Right ventricle myocardium inferior (tissue), 1 donor: ENCODE data around the gene FGFRL1. TPM values are rescaled to one million over a fixed set of nuclear protein-coding genes. Genes with fewer than 3 reads are reported as not detected.
"Not testable (repeated sequence)": the region's sequence is repeated elsewhere in the genome, so short reads cannot be mapped to it uniquely, and the experiment has no call there.

ENCODE experiments used
- ATAC-seq: fragments of 200-7000 bp; cut with Tn5 transposase; one replicate; pipeline ENCODE4 v1.9.1; 2020; ENCODE audit warnings: mild to moderate bottlenecking, moderate library complexity
- DNase-seq: peaks from one replicate; pipeline ENCODE4 v3.0.0; 2021; ENCODE audit errors: missing footprints
- intact Hi-C: fragments of 100-400 bp; cut with DNase I; formaldehyde crosslinking; loops from one replicate; pipeline ENCODE4 v1.11.0; 2022
- total RNA-seq: library from RNA; stranded (reverse); fragmentation: NEBNext Ultra II Directional; extraction: Animal tissue kit (Norgen Biotek cat#: 25700); gene quantifications from one replicate; pipeline ENCODE4 v1.2.1, GENCODE V29; 2021
- donor health status: DM: no; HTN: yes; CAD: no; lungs with severe emphysema.

FGFRL1 gene
- total RNA-seq, 1 donor from 2014 or later: 21.0 TPM

DNA sequence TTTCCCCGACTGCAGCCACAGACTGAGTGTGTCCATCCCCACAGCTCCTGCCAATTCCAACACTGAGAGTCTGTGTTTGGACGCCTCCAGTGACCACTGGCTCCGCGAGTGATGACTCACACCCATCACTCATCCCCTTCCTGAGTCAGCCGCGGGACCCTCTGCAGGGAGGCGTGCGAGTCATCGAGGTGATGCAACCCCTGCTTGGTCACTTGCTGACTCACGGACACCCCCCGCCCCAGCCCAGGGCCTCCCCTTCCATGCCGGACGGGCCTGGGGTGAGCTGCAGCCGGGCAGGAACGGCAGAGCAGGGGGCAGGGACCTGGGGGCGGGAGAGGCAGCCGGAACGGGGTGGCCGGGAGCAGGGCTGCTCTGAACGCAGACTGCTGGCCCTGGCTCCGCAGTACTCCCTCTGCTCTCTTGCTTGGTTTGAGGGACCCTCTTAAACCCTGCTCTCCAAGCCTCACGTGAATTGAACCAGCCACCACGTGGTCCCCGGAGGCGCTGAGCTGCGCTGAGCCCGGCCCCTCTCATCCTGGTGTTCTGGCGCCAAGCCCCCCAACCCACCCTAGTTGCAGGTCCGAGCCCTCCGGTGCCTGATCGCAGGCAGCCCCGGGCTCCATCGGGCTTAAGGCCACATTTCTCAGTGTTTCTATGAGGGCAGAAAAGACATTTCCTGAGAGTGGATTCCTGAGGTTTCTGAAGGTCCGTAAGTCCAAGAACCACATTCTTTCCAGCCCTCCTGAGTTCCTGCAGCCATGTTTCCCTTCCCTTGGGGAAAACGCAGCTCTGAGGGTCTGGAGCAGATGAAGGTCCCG, 32.4 kb downstream of the FGFRL1 start:
- DNase-seq (peak; percentile 93), ATAC-seq (peak; percentile 91)
- intact Hi-C loops: no loop called here

DNA sequence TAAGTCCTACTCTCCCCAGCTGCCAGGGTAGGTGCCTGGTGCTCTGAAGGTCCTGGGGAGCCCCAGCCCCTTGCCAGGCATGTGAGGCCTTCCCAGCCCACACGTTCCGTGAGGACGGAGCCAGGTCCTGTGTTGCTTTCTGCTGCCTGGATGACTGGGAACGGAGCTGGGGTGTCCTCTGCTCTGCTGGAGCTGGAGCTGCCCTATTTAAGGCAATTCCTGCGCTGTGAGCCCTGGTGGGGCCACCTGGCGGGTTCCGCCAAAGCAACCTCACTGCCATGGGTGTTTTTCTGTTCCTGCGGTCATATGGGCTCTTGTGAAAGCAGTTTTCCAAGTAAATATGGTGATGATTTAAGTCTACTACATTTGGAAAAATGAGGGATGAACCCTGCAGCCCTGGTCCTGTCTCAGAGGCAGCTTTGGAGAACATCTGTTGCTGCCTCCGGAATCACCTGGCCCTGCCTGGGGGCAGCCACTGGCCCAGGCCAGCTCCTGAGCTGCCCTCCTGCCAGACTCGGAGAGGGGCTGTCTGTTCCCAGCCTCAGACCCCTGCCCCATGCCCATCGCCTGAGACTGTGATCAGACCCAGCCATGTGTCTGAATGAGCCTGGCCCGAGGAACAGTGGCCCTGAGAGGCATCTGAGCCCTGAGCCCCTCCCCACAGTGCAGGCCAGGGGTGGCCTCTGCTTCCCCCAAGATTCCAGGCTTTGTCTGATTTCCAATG, 33.2 kb downstream of the FGFRL1 start:
- intact Hi-C loops: no loop called here
- DNase-seq: peak; percentile 65
- no peak for ATAC-seq

DNA sequence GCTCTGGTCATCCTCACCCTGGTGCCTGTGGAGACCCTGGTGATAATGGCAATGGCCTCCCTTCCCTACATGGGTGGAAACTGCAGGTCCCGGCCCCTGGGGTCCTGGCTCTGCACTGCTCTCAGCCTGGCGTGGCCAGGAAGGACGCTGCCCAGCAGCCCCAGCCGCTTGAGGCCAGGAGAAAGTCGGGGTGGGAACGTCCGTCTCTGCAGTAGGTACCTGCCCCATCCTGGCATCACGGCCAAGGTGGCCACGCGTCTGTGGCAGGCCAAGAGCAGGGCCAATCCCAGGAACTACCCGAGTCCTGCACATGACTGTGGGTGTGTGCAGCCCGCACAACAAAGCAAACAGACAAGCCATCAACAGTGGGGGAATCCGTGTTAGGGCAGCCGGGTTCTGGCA, 33.8 kb downstream of the FGFRL1 start:
- ATAC-seq: no peak
- intact Hi-C loops: no loop called here
- peak; percentile 45 for DNase-seq

DNA sequence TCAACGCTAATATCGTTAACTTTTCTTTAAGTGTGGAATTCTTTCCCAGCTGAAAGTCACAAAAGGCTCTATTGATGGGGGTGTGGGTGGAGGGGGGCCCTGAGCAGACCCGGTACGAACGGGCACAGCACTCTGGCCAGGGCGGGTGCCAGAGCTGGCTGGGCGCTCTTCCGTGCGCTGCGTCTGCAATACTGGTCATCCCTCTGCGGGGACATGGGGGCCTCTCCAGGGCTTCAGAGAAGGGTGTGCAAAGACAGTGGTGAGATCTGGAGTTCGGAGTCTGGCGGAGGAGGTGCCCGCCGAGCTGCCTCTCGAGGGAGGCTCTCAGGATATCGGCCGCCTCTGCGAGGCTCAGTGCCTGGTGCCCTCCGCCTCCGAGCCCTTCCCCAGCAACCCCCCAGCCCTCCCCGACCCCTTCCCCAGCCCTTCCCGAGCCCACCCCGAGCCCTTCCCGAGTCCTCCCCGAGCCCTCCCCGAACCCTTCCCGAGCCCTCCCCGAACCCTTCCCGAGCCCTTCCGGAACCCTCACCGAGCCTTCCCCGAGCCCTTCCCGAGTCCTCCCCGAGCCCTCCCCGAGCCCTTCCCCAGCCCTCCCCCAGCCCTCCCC, 34.3 kb downstream of the FGFRL1 start:
- intact Hi-C loops: no loop called here
- no peak for ATAC-seq
- DNase-seq: peak; percentile 45

DNA sequence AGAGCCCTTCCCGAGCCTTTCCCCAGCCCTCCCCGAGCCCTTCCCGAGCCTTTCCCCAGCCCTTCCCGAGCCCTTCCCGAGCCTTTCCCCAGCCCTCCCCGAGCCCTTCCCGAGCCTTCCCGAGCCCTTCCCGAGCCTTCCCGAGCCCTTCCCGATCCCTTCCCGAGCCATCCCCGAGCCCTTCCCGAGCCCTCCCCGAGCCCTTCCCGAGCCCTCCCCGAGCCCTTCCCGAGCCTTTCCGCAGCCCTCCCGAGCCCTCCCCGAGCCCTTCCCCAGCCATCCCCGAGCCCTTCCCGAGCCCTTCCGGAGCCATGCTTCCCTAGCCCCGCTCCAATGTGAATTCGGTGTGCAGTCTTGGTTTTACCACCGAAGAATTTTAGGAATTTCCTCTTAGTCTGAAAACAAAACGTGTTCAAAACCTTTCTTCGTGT, 35.2 kb downstream of the FGFRL1 start:
- peak; percentile 65 for DNase-seq
- intact Hi-C loops, ATAC-seq: not testable (repeated sequence)

DNA sequence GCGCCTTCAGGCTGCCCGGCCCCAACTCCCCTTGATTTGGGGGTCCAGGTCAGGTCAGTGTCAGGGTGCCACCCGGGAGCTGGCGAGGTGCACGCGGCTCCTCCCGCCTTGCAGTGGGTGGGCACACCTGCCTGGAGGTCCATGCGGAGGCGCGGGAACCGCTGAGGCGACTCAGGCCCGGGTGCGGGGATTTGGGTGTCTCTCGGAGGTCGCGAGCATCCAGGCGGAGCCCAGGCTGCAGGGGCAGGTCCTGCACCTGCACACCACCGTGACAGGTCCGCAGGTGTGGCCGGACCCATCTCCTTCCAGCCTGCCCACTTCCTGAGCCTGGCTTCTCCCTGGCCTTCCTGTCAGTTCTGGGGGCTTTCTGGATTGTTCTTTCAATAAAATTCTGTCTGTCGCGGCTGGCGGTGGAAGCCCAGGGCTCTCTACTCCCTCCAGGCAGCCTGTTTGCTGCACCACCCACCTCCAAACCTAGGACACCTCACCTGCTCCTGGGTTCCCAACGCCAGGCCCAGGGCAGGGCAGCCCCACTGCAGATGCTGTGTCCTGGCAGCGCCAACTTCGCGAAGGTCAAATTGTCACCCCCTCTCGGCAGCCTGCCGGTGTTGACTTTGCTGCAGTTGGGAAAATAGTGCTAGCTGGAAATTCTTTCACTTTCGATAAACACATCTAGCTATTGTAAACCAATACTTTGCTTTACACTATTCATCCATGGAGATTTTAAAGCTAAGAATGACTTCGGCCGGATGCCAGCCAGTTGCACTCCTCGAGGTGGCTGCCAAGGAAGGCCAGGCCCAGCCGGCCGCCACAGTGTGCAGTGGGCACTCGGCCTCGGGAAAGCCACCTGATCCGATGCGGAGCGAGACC, 35.9 kb downstream of the FGFRL1 start:
- DNase-seq (peak; percentile 60), ATAC-seq (no peak)
- intact Hi-C loops: no loop called here

DNA sequence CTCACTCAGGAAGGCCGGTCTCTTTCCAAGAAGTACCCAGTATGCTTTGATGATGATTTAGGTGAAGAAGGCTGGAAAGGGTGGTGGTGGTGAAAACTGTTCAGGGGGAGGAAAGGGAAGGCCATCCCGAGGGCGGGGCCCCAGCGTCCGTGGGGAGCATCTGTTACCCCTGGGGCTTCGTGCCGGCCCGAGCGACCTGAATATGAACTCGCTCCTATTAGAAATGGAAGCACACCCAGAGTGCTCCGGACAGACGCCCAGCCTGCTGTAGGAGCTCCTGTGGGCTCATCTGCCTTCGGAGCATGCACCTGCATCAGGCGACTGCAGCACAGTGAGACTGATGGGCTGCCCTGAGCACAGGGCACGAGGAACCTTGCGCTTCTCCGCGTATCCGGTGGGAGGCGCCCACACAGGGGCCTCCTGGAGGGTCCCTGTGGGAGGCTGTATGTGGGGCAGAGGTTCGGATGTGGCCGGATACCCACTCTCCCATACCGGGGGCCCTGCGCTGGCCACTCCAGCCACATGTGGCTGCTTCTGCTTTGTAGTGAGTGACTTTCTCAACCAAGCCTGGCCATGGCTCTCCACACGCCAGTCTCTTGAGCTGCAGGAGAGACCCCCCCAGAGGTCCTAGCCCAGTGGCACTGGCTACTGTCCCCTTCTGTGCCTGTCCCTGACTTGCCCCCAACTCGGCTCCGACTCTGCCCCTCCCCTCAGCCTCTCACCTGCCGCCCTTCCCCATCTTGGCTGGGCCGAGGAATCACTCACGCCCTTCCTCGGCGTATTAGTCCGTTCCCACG, 36.7 kb downstream of the FGFRL1 start:
- ATAC-seq: no peak
- DNase-seq: peak; percentile 39
- intact Hi-C loops: no loop called here

DNA sequence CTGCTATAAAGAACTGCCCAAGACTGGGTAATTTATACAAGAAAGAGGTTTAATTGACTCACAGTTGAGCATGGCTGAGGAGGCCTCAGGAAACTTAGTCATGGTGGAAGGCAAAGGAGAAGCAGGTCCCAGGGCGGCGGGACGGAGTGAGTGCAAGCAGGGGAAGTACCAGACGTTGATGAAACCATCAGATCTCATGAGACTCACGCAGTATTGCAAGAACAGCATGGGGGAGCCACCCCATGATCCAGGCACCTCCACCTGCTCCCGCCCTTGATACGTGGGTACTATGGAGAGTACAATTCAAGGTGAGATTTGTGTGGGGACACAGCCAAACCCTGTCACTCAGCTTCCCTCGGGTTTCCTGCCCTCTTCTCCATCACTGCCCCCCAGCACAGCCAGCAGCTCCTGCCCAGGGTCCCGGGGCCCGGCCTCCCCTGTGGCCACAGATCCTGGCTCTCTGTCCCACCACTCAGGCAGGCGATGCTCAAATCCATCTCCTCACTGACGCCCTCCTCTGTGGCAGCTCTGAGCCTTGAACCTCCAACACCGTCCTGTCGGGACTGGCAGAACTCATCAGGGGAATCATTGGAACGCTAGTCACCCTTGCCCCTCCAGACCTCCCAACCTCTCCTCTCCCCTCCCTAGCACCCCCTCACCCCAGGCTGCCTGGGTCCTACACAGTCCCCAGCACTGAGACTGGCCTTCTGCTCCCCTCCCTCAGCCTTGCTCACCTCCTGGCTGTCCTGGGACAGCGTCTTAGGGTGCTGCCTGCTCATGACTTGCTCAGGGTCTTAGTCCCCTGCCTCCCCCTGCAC, 37.6 kb downstream of the FGFRL1 start:
- DNase-seq: peak; percentile 46
- intact Hi-C loops: no loop called here
- no peak for ATAC-seq

DNA sequence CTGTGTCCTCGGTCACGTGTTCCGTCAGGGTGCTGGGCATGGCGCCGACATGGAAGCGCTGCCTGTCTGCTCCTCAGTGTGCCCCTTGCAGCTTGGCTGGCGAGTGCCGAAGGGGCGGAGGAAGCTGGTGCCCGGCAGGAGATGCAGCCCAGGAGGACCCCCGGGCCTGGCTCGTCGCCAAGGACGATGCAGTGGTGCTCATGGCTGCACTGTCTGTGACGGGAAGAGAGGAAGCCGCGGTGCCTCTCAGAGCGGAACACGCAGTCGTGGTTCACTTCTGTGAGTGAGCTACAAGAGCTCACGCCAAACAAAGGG, 38.1 kb downstream of the FGFRL1 start:
- ATAC-seq (no peak), DNase-seq (peak; percentile 53)
- intact Hi-C loops: no loop called here

DNA sequence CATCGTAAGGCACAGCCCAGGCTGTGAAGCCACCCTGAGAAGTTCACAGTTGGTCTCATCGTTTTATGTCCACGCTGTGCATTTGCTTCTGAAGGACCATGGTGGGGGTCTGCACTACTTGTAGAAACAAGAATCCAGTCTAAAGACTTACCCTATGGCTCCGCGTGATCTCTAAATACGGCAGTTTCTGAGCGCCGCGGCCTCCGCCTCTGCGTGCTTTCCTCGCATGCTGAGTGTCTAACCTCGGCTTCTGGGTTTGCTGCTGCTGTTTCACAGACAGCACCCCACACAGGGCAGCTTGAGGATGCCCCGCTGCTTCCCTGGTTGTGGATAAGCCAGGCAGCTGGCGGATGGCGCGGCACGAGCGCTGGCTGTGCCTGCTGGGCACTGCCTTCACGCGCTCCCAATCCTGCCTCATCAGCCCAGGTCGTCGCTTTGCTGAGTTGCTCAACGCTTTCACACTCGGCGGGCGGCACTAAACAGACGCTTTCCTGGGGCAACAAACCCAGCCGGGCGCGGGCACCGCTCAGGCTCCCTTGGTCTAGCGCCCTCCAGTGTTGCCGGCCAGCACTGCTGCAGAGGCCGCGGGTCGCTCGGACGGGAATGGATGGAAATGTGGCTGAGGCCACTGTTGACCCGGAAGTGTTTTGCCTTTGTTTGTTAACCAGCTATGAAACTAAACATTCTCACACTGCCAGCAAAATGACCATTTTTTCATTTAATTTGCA, 39.2 kb downstream of the FGFRL1 start:
- DNase-seq (peak; percentile 56), ATAC-seq (no peak)
- intact Hi-C loops: no loop called here

DNA sequence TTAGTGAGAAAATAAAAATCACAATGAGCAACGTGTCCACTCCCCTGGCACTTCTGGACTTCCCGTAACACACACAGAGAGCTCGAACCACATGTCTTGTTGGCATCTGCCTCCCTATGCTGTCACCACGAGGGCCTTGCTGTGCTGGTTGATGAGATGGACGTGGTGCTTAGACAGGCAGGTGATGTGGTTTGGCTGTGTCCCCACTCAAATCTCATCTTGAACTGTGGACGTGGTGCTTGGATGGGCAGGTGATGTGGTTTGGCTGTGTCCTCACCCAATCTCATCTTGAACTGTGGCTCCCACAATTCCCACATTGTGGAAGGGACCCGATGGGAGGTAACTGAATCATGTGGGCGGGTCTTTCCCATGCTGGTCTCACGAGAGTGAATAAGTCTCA, 40.0 kb downstream of the FGFRL1 start:
- ATAC-seq: no peak
- intact Hi-C loops: no loop called here

DNA sequence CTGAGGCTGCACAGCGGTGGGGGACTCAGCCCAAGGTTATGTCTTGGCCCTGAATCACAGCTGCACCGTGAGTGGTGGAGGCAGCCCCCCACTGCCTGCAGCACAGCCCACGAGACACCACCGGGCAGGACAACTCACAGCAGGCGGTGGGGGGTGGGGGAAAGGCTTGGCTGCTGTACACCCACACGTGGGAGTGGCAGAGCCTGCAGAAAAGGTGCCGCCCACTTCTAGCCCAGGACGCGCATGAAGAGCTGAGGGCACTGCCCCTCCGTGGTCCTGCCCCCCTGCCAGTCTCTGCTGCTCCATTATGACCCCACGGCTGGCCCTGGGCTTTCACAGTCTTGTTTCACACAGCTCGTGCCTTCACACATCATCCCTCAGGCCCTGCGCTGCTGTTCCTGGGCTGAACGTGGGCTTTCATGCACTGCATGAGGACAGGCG, 40.8 kb downstream of the FGFRL1 start:
- intact Hi-C loops: no loop called here
- DNase-seq: peak; percentile 51
- no peak for ATAC-seq

More for the DNA sequence above, 40.0 kb downstream of the FGFRL1 start:
- no peak for DNase-seq

DNA sequence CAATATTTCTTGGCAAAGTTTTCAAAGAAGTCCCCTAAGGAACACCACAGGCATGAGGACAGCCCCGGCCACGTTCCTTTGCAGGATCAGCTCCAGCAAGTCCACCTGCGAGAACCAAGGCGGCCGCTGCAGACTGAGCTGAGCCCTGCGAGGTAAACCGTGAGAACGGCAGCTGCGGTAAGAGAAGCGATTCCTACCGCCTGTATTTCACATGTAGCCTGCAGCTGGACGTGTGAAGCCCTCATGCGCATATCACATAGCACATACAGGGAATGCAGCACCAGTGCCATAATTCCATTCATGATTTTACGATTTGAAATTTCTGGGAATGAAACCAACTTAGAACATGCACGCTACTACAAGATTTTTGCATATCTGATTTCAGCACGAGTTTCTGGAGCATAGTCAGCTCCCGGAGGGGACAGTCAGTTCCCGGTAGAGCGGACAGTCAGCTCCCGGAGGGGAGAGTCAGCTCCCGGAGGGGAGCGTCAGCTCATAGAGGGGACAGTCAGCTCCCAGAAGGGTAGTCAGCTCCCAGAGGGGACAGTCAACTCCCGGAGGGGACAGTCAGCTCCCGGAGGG, 41.7 kb downstream of the FGFRL1 start:
- DNase-seq: peak; percentile 43
- intact Hi-C loops: no loop called here
- ATAC-seq: peak; percentile 27

DNA sequence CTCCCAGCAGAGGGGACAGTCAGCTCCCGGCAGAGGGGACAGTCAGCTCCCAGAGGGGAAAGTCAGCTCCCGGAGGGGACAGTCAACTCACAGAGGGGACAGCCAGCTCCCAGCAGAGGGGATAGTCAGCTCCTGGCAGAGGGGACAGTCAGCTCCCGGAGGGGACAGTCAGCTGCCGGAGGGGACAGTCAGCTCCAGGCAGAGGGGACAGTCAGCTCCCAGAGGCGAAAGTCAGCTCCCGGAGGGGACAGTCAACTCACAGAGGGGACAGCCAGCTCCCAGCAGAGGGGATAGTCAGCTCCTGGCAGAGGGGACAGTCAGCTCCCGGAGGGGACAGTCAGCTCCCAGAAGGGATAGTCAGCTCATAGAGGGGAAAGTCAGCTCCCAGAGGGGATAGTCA, 42.5 kb downstream of the FGFRL1 start:
- intact Hi-C loops, DNase-seq, ATAC-seq: not testable (repeated sequence)

DNA sequence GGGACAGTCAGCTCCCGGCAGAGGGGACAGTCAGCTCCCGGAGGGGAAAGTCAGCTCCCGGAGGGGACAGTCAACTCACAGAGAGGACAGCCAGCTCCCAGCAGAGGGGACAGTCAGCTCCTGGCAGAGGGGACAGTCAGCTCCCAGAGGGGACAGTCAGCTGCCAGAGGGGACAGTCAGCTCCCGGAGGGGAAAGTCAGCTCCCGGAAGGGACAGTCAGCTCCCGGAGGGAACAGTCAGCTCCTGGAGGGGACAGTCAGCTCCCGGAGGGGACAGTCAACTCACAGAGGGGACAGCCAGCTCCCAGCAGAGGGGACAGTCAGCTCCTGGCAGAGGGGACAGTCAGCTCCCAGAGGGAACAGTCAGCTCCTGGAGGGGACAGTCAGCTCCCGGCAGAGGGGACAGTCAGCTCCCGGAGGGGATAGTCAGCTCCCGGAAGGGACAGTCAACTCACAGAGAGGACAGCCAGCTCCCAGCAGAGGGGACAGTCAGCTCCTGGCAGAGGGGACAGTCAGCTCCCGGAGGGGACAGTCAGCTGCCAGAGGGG, 43.3 kb downstream of the FGFRL1 start:
- ATAC-seq, intact Hi-C loops, DNase-seq: not testable (repeated sequence)

DNA sequence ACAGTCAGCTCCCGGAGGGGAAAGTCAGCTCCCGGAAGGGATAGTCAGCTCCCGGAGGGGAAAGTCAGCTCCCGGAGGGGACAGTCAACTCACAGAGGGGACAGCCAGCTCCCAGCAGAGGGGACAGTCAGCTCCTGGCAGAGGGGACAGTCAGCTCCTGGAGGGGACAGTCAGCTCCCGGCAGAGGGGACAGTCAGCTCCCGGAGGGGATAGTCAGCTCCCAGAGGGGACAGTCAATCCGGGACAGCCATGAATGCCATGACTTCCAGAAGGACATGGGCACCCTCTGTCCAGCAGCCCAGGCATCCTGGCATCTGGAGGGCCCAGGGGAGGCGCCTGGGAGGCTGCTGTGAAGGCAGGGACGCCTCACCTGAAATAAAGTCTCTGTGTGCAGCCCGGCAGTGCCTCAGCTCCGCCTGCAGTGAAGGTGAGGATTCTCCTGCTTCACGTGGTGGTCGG, 43.8 kb downstream of the FGFRL1 start:
- peak; percentile 37 for DNase-seq
- intact Hi-C loops, ATAC-seq: not testable (repeated sequence)
